C4-2B (cell line): ENCODE results near the gene AP5B1.
A peak's percentile ranks its signal among the peaks of the same experiment; 100 is the strongest.

Source experiments
- ZFX ChIP-seq: fragments of 450-650 bp; IDR thresholded peaks from 2 replicates; pipeline ENCODE4 v1.6.1; 2017
- TF ChIP-seq, protein P1 (sequence below): fragments of 450-650 bp; conservative IDR thresholded peaks from 2 replicates; pipeline ENCODE4 v1.5.1; 2017; ENCODE audit warnings: mild to moderate bottlenecking

DNA sequence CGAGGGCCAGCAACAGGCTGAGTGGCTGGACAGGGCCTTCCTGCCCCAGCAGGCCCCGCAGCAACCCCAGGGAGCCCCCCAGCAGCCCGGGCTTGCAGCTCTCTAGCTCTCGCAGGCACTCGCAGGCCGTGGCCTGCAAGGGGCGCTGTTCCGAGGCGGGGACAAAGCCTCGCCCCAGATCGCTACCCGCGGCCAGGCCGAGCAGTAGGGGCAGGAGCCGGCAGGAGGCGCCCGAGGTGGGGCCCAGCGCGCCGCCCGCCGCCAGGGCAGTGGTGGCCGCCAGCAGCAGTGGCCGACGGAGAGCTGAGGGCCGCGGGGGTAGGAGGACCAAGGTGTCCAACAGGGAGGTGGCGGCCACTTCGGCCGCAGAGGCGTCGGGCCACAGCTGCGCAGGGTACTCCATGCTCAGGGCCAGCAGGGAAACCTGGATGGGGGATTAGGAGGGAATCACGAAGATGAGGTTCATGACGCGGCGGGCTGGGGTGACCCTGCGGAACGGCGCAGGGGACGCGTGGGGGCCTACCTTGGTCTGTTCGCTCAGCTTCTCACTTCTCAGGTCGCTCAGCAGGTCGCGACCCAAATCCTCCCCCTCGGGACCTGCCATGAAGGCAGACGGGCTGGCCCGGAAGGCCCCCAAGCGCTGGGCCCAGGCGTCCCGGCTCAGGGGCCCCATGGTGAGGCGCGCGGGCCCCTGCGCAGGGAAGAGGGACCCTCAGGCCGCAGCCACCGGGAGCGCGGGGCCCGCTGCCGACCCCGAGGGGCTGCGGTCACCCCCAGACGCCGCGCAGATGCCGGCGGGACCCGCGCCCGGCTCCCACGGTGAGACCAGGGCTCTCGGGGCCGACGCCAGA lies 632 bp downstream of the AP5B1 start:
- TF ChIP-seq, protein P1, sequence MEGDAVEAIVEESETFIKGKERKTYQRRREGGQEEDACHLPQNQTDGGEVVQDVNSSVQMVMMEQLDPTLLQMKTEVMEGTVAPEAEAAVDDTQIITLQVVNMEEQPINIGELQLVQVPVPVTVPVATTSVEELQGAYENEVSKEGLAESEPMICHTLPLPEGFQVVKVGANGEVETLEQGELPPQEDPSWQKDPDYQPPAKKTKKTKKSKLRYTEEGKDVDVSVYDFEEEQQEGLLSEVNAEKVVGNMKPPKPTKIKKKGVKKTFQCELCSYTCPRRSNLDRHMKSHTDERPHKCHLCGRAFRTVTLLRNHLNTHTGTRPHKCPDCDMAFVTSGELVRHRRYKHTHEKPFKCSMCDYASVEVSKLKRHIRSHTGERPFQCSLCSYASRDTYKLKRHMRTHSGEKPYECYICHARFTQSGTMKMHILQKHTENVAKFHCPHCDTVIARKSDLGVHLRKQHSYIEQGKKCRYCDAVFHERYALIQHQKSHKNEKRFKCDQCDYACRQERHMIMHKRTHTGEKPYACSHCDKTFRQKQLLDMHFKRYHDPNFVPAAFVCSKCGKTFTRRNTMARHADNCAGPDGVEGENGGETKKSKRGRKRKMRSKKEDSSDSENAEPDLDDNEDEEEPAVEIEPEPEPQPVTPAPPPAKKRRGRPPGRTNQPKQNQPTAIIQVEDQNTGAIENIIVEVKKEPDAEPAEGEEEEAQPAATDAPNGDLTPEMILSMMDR: peak; percentile 100
- peak; percentile 86 for TF ChIP-seq ZFX
